Glomerular visceral epithelial cell (primary cell): ENCODE measurements around the gene ACP1.

ENCODE experiments used
- DNase-seq: peaks from one replicate; pipeline ENCODE4 v3.0.0-alpha.2; 2016; ENCODE audit errors: extremely low spot score

The ACP1 gene

GRCh38 chr2:264493-265468, at the start of gene ACP1:
TSS of gene ACP1 (plus strand) at chr2:264947. CDS start at chr2:264965, 18 bp downstream.
- DNase-seq: peak; percentile 91

GRCh38 chr2:216068-216467, 48.7 kb upstream of the ACP1 start:
- DNase-seq: no peak

GRCh38 chr2:223451-223850, 41.3 kb upstream of the ACP1 start:
- DNase-seq: no peak

- no peak for DNase-seq
These were observed 40.6 kb upstream of the ACP1 start for GRCh38 chr2:223971-224760.

GRCh38 chr2:228115-228514, 36.6 kb upstream of the ACP1 start:
- DNase-seq: no peak

- no peak for DNase-seq
These were observed 36.0 kb upstream of the ACP1 start for GRCh38 chr2:228518-229278.

GRCh38 chr2:231521-232185, 33.1 kb upstream of the ACP1 start:
- DNase-seq: no peak

GRCh38 chr2:233030-233429, 31.7 kb upstream of the ACP1 start:
- DNase-seq: no peak

GRCh38 chr2:234421-234820, 30.3 kb upstream of the ACP1 start:
- no peak for DNase-seq

- DNase-seq: no peak
These were observed 27.7 kb upstream of the ACP1 start for GRCh38 chr2:236993-237539.

GRCh38 chr2:237878-238277, 26.9 kb upstream of the ACP1 start:
- DNase-seq: no peak

- DNase-seq: no peak
These were observed 26.3 kb upstream of the ACP1 start for GRCh38 chr2:238431-238830.

- no peak for DNase-seq
These were observed 25.9 kb upstream of the ACP1 start for GRCh38 chr2:238869-239268.

GRCh38 chr2:244547-244946, 20.2 kb upstream of the ACP1 start:
- DNase-seq: no peak

- peak; percentile 42 for DNase-seq
These were observed 18.1 kb upstream of the ACP1 start for GRCh38 chr2:246489-247144.

GRCh38 chr2:248724-249123, 16.0 kb upstream of the ACP1 start:
- no peak for DNase-seq

- DNase-seq: no peak
These were observed 15.2 kb upstream of the ACP1 start for GRCh38 chr2:249538-250042.

- no peak for DNase-seq
These were observed 12.6 kb upstream of the ACP1 start for GRCh38 chr2:252001-252602.

- DNase-seq: no peak
These were observed 11.5 kb upstream of the ACP1 start for GRCh38 chr2:253202-253638.

- no peak for DNase-seq
These were observed 10.5 kb upstream of the ACP1 start for GRCh38 chr2:254241-254640.
